Neural cell (in vitro differentiated cells): Measurements from ENCODE around the gene WDR33. TPM values are rescaled to one million over a fixed set of nuclear protein-coding genes. Genes with fewer than 3 reads are reported as not detected.

ENCODE experiments used
- H2AFZ ChIP-seq: fragments of 200-600, 300-800 bp; sonication (generic), shearing (Covaris generic); 2 replicates; pipeline ENCODE4 v1.6.0; 2014; ENCODE audit warnings: low read depth, mild to moderate bottlenecking, antibody characterized with exemption, low read length, moderate library complexity
- H3F3A ChIP-seq: fragments of 200-600 bp; shearing (Covaris generic); 2 replicates; pipeline ENCODE4 v1.6.1; 2016; ENCODE audit warnings: mild to moderate bottlenecking, moderate library complexity, mixed read lengths, antibody characterized with exemption, low read length; ENCODE audit not compliant: insufficient read depth, poor library complexity, severe bottlenecking
- H3K27ac ChIP-seq: fragments of 200-600, 300-800 bp; sonication (generic), shearing (Covaris generic); 2 replicates; pipeline ENCODE4 v1.5.1; 2014; ENCODE audit warnings: mild to moderate bottlenecking, low read length, moderate library complexity
- H3K27me3 ChIP-seq: fragments of 300-800, 200-600 bp; sonication (generic), shearing (Covaris generic); 2 replicates; pipeline ENCODE4 v1.6.0; 2014; ENCODE audit warnings: mild to moderate bottlenecking, low read depth, low read length, moderate library complexity; ENCODE audit not compliant: insufficient read depth
- H3K36me3 ChIP-seq: fragments of 300-800, 200-600 bp; sonication (generic), shearing (Covaris generic); 2 replicates; pipeline ENCODE4 v1.5.1; 2014; ENCODE audit warnings: mild to moderate bottlenecking, antibody characterized with exemption, low read length, moderate library complexity; ENCODE audit not compliant: insufficient read depth
- H3K4me2 ChIP-seq: fragments of 300-800, 200-600 bp; sonication (generic), shearing (Covaris generic); 2 replicates; pipeline ENCODE4 v1.6.0; 2014; ENCODE audit warnings: mild to moderate bottlenecking, low read length
- H3K4me3 ChIP-seq: fragments of 300-800, 200-600 bp; sonication (generic), shearing (Covaris generic); 2 replicates; pipeline ENCODE4 v1.5.1; 2014; ENCODE audit warnings: mild to moderate bottlenecking, low read length, moderate library complexity
- H3K79me2 ChIP-seq: fragments of 200-600 bp; shearing (Covaris generic); replicated peaks from 2 replicates; pipeline ENCODE4 v1.6.0; 2014; ENCODE audit warnings: mild to moderate bottlenecking, low read length, moderate library complexity; ENCODE audit not compliant: insufficient read depth
- H3K9ac ChIP-seq: fragments of 300-800, 200-600 bp; sonication (generic), shearing (Covaris generic); 2 replicates; pipeline ENCODE4 v1.6.1; 2016; ENCODE audit warnings: mild to moderate bottlenecking, low read length, mixed read lengths
- H3K9me2 ChIP-seq: fragments of 200-600 bp; shearing (Covaris generic); 2 replicates; pipeline ENCODE4 v1.6.1; 2016; ENCODE audit warnings: mild to moderate bottlenecking, low read length, mixed read lengths; ENCODE audit not compliant: insufficient read depth
- H3K9me3 ChIP-seq: fragments of 200-600, 300-800 bp; sonication (generic), shearing (Covaris generic); 2 replicates; pipeline ENCODE4 v1.6.1; 2016; ENCODE audit warnings: mild to moderate bottlenecking, mixed run types, low read length, moderate library complexity, mixed read lengths
- H4K20me1 ChIP-seq: fragments of 200-600 bp; shearing (Covaris generic); 2 replicates; pipeline ENCODE4 v1.6.1; 2016; ENCODE audit warnings: mild to moderate bottlenecking, mixed run types; ENCODE audit not compliant: insufficient read depth
- CTCF ChIP-seq: fragments of 450-650 bp; IDR thresholded peaks from 2 replicates; pipeline ENCODE4 v1.5.1; 2014; ENCODE audit warnings: antibody characterized with exemption, mild to moderate bottlenecking, moderate library complexity; ENCODE audit not compliant: poor library complexity, severe bottlenecking
- EP300 ChIP-seq: fragments of 450-650 bp; conservative IDR thresholded peaks from 2 replicates; pipeline ENCODE4 v1.6.1; 2014; ENCODE audit warnings: antibody characterized with exemption, mild to moderate bottlenecking, moderate library complexity; ENCODE audit not compliant: poor library complexity, severe bottlenecking
- EZH2 ChIP-seq: fragments of 200-600, 300-800 bp; shearing (Covaris generic), sonication (generic); IDR thresholded peaks from 2 replicates; pipeline ENCODE4 v1.6.1; 2014; ENCODE audit warnings: antibody characterized with exemption, low read length, borderline replicate concordance, mild to moderate bottlenecking; ENCODE audit not compliant: insufficient read depth, poor library complexity, severe bottlenecking
- MXI1 ChIP-seq: fragments of 450-650 bp; conservative IDR thresholded peaks from 2 replicates; pipeline ENCODE4 v1.6.1; 2014; ENCODE audit warnings: antibody characterized with exemption, mild to moderate bottlenecking; ENCODE audit not compliant: poor library complexity, severe bottlenecking
- POLR2AphosphoS5 ChIP-seq: IDR thresholded peaks from 2 replicates; pipeline ENCODE4 v1.6.1; 2012
- RAD21 ChIP-seq: fragments of 450-650 bp; conservative IDR thresholded peaks from 2 replicates; pipeline ENCODE4 v1.6.1; 2014; ENCODE audit warnings: antibody characterized with exemption, mild to moderate bottlenecking, moderate library complexity
- SMC3 ChIP-seq: fragments of 450-650 bp; conservative IDR thresholded peaks from 2 replicates; pipeline ENCODE4 v1.6.1; 2014; ENCODE audit warnings: antibody characterized with exemption, mild to moderate bottlenecking, moderate library complexity; ENCODE audit not compliant: poor library complexity
- TAF1 ChIP-seq: IDR thresholded peaks from 2 replicates; pipeline ENCODE4 v1.6.1; 2012; ENCODE audit warnings: low read depth
- polyA plus RNA-seq: library from polyadenylated mRNA; depleted of rRNA; stranded (reverse); fragments of >200 nt; gene quantifications from 2 replicates; pipeline ENCODE4 v1.2.3, GENCODE V29; 2014
- TF ChIP-seq, protein P1 (sequence below): IDR thresholded peaks from 2 replicates; pipeline ENCODE4 v1.6.1; 2012; ENCODE audit warnings: borderline replicate concordance

WDR33 gene
- polyA plus RNA-seq, 1 donor from 2014 or later = 58.7 TPM

- TF ChIP-seq CTCF = no peak
- no peak for TF ChIP-seq EP300
- no peak for TF ChIP-seq POLR2AphosphoS5
- no peak for TF ChIP-seq EZH2
- no peak for TF ChIP-seq MXI1
- TF ChIP-seq TAF1 = no peak
- TF ChIP-seq, protein P1, sequence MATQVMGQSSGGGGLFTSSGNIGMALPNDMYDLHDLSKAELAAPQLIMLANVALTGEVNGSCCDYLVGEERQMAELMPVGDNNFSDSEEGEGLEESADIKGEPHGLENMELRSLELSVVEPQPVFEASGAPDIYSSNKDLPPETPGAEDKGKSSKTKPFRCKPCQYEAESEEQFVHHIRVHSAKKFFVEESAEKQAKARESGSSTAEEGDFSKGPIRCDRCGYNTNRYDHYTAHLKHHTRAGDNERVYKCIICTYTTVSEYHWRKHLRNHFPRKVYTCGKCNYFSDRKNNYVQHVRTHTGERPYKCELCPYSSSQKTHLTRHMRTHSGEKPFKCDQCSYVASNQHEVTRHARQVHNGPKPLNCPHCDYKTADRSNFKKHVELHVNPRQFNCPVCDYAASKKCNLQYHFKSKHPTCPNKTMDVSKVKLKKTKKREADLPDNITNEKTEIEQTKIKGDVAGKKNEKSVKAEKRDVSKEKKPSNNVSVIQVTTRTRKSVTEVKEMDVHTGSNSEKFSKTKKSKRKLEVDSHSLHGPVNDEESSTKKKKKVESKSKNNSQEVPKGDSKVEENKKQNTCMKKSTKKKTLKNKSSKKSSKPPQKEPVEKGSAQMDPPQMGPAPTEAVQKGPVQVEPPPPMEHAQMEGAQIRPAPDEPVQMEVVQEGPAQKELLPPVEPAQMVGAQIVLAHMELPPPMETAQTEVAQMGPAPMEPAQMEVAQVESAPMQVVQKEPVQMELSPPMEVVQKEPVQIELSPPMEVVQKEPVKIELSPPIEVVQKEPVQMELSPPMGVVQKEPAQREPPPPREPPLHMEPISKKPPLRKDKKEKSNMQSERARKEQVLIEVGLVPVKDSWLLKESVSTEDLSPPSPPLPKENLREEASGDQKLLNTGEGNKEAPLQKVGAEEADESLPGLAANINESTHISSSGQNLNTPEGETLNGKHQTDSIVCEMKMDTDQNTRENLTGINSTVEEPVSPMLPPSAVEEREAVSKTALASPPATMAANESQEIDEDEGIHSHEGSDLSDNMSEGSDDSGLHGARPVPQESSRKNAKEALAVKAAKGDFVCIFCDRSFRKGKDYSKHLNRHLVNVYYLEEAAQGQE = no peak
- H3K36me3 ChIP-seq = no peaks in the 10 kb centered on the region
- H3K9me2 ChIP-seq = no peaks in the 10 kb centered on the region
- peaks cover 25% of the 10 kb centered on the region for H3K79me2 ChIP-seq
- H3K27ac ChIP-seq = no peak overlapping the region
- no peaks in the 10 kb centered on the region for H3F3A ChIP-seq
- no peak overlapping the region for H3K9ac ChIP-seq
- no peak overlapping the region for H2AFZ ChIP-seq
- H4K20me1 ChIP-seq = no peaks in the 10 kb centered on the region
- no peak overlapping the region for H3K4me3 ChIP-seq
- no peaks in the 10 kb centered on the region for H3K9me3 ChIP-seq
- no peak overlapping the region for H3K4me2 ChIP-seq
- H3K27me3 ChIP-seq = no peaks in the 10 kb centered on the region
Measured at GRCh38 chr2:127853671-127854070, 42.7 kb upstream of the WDR33 start.

DNA sequence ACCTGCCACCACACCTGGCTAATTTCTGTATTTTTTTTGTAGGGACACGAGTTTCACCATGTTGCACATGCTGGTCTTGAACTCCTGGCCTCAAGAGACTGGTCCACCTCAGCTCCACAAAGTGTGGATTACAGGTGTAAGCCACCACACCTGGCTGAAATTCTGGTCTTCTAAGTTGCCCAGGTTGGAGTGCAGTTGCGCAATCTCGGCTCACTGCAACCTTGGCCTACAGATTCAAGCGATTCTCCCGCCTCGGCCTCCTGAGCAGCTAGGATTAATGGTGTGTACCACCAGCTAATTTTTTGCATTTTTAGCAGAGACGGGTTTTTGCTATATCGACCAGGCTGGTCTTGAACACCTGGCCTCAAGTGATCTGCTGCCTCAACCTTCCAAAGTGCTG is 41.4 kb upstream of the WDR33 start:
- Histone ChIP-seq H2AFZ (no peak overlapping the region), H4K20me1 (no peaks in the 10 kb centered on the region), H3K79me2 (peaks cover 22% of the 10 kb centered on the region), H3K36me3 (no peaks in the 10 kb centered on the region), H3K9me2 (no peaks in the 10 kb centered on the region), H3K4me2 (no peak overlapping the region), H3K9me3 (no peaks in the 10 kb centered on the region), H3K27ac (no peak overlapping the region), H3K9ac (no peak overlapping the region), H3F3A (no peaks in the 10 kb centered on the region), H3K4me3 (no peak overlapping the region), H3K27me3 (no peaks in the 10 kb centered on the region)
- TF ChIP-seq MXI1 = no peak
- TF ChIP-seq POLR2AphosphoS5 = no peak

DNA sequence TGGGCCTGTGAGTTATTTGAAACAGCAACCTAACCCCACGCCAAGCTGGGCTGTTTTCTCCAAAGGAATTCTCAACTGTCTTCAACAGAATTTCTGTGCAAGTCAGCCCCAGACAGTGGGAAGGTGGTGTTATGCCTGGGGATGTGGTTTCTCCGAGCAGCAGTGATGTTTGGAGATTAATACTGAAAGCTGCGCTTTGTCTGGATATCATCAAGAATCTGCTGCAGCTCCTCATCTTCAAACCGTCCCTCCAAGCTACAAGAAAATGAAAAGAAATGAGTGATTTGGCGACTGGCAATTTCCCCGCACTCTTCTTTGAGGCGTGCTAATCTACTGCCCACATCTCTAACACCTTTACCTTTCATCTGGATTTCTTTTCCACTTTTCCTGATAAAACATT is 37.0 kb upstream of the WDR33 start:
- H3K4me2 ChIP-seq = no peak overlapping the region
- no peaks in the 10 kb centered on the region for H3K27me3 ChIP-seq
- no peaks in the 10 kb centered on the region for H4K20me1 ChIP-seq
- no peak overlapping the region for H2AFZ ChIP-seq
- H3K79me2 ChIP-seq = no peaks in the 10 kb centered on the region
- H3K9ac ChIP-seq = no peak overlapping the region
- H3K4me3 ChIP-seq = no peak overlapping the region
- TF ChIP-seq TAF1 = no peak
- TF ChIP-seq, protein P1 = no peak
- TF ChIP-seq EZH2 = no peak
- TF ChIP-seq CTCF = no peak
- no peak for TF ChIP-seq EP300
- no peak for TF ChIP-seq POLR2AphosphoS5
- TF ChIP-seq RAD21 = no peak
- TF ChIP-seq MXI1 = no peak
- TF ChIP-seq SMC3 = no peak
- no peaks in the 10 kb centered on the region for H3K36me3 ChIP-seq
- no peak overlapping the region for H3K27ac ChIP-seq
- H3K9me2 ChIP-seq = no peaks in the 10 kb centered on the region
- no peaks in the 10 kb centered on the region for H3F3A ChIP-seq
- no peaks in the 10 kb centered on the region for H3K9me3 ChIP-seq
